Brain microvascular endothelial cell (primary cell): ENCODE data around the gene ZDHHC11.

Experiments used
- DNase-seq: peaks from one replicate; pipeline ENCODE4 v3.0.0-alpha.2; 2020
- H3K27ac ChIP-seq: fragments of 250-450 bp; sonication (Bioruptor Pico); 2 replicates; pipeline ENCODE4 v1.5.1; 2020; ENCODE audit warnings: mild to moderate bottlenecking, moderate library complexity
- H3K27me3 ChIP-seq: fragments of 250-450 bp; sonication (Bioruptor Pico); replicated peaks from 2 replicates; pipeline ENCODE4 v1.5.1; 2020; ENCODE audit warnings: mild to moderate bottlenecking
- H3K36me3 ChIP-seq: fragments of 250-450 bp; sonication (Bioruptor Pico); replicated peaks from 2 replicates; pipeline ENCODE4 v1.5.1; 2020; ENCODE audit warnings: mild to moderate bottlenecking
- H3K4me3 ChIP-seq: 2 replicates; pipeline ENCODE4 v1.5.1; 2011; ENCODE audit warnings: low read depth, mild to moderate bottlenecking, control low read depth, low read length, moderate library complexity
- CTCF ChIP-seq: IDR thresholded peaks from 2 replicates; pipeline ENCODE4 v1.5.1; 2011; ENCODE audit warnings: low read depth, mild to moderate bottlenecking, moderate library complexity, low read length, control low read depth, inconsistent platforms; ENCODE audit errors: missing control alignments
- in situ Hi-C: cut with HindIII; loops from 2 replicates; pipeline ENCODE4 v1.10.0; 2017; ENCODE audit warnings: low sequenced_read_pairs, low pct_ligation_motif_present

ZDHHC11 gene

GRCh38 chr5:859391-859790 is 8.6 kb upstream of the ZDHHC11 start:
- no peak overlapping the region for H3K4me3 ChIP-seq
- no peak for DNase-seq
- peaks cover 16% of the 10 kb centered on the region for H3K36me3 ChIP-seq
- H3K27me3 ChIP-seq = no peaks in the 10 kb centered on the region
- H3K27ac ChIP-seq = no peak overlapping the region
- in situ Hi-C loops = no loop called here
- no peak for TF ChIP-seq CTCF

GRCh38 chr5:858726-859125 is 7.9 kb upstream of the ZDHHC11 start:
- Histone ChIP-seq H3K27me3 (no peaks in the 10 kb centered on the region), H3K4me3 (no peak overlapping the region), H3K36me3 (peaks cover 9% of the 10 kb centered on the region), H3K27ac (no peak overlapping the region)
- in situ Hi-C loops = no loop called here
- no peak for TF ChIP-seq CTCF
- no peak for DNase-seq

GRCh38 chr5:856531-857425 is 6.0 kb upstream of the ZDHHC11 start:
- no peak for DNase-seq
- no peaks in the 10 kb centered on the region for H3K27me3 ChIP-seq
- in situ Hi-C loops = no loop called here
- no peak for TF ChIP-seq CTCF
- H3K36me3 ChIP-seq = no peaks in the 10 kb centered on the region
- H3K27ac ChIP-seq = no peak overlapping the region
- H3K4me3 ChIP-seq = no peak overlapping the region

- Histone ChIP-seq H3K27me3 (no peaks in the 10 kb centered on the region), H3K36me3 (no peaks in the 10 kb centered on the region), H3K27ac (no peak overlapping the region), H3K4me3 (no peak overlapping the region)
- in situ Hi-C loops = no loop called here
- DNase-seq = no peak
- no peak for TF ChIP-seq CTCF
These were observed 5.2 kb upstream of the ZDHHC11 start for GRCh38 chr5:855771-856530.

- Histone ChIP-seq H3K27me3 (peaks cover 6% of the 10 kb centered on the region), H3K27ac (no peak overlapping the region), H3K36me3 (no peaks in the 10 kb centered on the region), H3K4me3 (no peak overlapping the region)
- no peak for TF ChIP-seq CTCF
- in situ Hi-C loops = no loop called here
- DNase-seq = no peak
These were observed 4.4 kb upstream of the ZDHHC11 start for GRCh38 chr5:854966-855743.
